B cell (primary cell): ENCODE data around the gene BRD1.

ENCODE experiments used
- CTCF ChIP-seq: fragments of 200-600 bp; IDR thresholded peaks from one replicate; pipeline ENCODE4 v1.8.0; 2022; ENCODE audit warnings: antibody characterized with exemption, mild to moderate bottlenecking
- EZH2 ChIP-seq: IDR thresholded peaks from 2 replicates; pipeline ENCODE4 v1.6.1; 2012; ENCODE audit warnings: borderline replicate concordance, low read depth, mild to moderate bottlenecking, moderate library complexity, low read length; ENCODE audit not compliant: insufficient read depth, poor library complexity, severe bottlenecking

- no peak for TF ChIP-seq CTCF
- no peak for TF ChIP-seq EZH2
These were observed 12.8 kb downstream of the BRD1 start for GRCh38 chr22:49814856-49815255.
